HFF-Myc (cell line): Measurements from ENCODE around the gene CYP24A1.

Experiments
- DNase-seq: peaks from one replicate; pipeline ENCODE4 v3.0.0-alpha.2; 2011; ENCODE audit warnings: low read depth; ENCODE audit errors: extremely low read depth
- H3K4me3 ChIP-seq: replicated peaks from 2 replicates; pipeline ENCODE4 v1.5.1; 2011; ENCODE audit warnings: low read depth, mild to moderate bottlenecking, control low read depth, low read length
- TF ChIP-seq, protein P1 (sequence below): IDR thresholded peaks from 2 replicates; pipeline ENCODE4 v1.5.1; 2012; ENCODE audit warnings: mild to moderate bottlenecking, low read depth, low read length, control low read depth; ENCODE audit errors: missing control alignments

CYP24A1 gene

DNA sequence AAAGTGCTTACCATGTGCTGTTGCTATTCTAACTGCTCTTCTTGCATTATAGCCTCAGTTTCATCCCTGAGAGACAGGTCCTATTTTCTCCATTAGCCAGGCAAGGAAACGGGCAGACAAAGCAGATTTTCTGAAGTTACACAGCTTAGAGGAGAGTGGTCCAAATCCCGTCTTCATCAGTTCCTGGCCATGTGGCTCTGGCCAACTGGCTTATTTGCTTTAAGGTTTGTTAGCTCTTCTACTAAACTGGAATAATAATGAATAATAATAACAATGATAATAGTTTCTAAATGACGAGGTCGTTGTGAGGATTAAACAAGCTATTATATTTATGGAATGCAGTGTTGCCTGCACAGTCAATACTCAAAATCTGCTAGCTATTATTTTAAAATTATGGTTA, 67.6 kb downstream of the CYP24A1 start:
- DNase-seq = no peak
- TF ChIP-seq, protein P1, sequence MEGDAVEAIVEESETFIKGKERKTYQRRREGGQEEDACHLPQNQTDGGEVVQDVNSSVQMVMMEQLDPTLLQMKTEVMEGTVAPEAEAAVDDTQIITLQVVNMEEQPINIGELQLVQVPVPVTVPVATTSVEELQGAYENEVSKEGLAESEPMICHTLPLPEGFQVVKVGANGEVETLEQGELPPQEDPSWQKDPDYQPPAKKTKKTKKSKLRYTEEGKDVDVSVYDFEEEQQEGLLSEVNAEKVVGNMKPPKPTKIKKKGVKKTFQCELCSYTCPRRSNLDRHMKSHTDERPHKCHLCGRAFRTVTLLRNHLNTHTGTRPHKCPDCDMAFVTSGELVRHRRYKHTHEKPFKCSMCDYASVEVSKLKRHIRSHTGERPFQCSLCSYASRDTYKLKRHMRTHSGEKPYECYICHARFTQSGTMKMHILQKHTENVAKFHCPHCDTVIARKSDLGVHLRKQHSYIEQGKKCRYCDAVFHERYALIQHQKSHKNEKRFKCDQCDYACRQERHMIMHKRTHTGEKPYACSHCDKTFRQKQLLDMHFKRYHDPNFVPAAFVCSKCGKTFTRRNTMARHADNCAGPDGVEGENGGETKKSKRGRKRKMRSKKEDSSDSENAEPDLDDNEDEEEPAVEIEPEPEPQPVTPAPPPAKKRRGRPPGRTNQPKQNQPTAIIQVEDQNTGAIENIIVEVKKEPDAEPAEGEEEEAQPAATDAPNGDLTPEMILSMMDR = no peak
- H3K4me3 ChIP-seq = no peak overlapping the region

DNA sequence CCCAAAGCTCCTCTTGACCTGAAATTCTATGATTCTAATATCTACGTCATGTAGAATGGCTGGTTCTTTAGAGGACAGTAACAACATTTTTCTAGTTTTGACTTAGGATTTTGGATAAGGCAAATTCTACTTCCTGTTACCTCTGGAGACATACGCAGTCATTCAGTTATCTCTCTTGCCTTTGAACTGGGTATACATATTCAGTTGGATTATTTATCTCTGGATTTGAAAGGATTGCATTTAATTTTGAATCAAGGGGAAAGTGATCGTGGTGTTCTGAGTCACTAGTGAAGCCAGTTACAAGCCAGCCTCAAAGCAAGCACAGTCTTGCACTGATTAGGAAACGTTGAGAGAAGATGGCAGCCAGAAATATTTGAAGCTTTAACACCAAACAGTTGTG, 68.1 kb downstream of the CYP24A1 start:
- DNase-seq = no peak
- H3K4me3 ChIP-seq = no peak overlapping the region
- TF ChIP-seq, protein P1 = no peak

DNA sequence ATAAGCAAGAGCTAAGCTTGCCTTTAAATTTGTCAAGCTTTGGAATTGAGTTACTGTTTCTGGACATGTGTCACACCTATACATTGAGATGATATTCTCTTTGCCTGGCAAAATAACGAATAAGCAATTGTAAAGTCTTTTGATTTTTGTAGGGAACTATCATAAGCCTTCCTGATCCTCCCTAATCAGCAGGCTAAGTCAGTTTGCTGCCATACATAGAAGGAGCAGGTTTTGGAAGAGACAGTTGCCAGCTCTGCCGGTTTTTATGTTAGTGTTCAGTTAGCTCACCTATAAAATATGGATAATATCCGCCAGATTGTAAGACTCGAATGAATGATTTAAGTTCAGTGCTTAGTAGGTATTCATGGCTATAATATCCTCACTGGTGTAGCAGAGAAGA, 69.0 kb downstream of the CYP24A1 start:
- DNase-seq = no peak
- TF ChIP-seq, protein P1 = no peak
- H3K4me3 ChIP-seq = no peak overlapping the region

DNA sequence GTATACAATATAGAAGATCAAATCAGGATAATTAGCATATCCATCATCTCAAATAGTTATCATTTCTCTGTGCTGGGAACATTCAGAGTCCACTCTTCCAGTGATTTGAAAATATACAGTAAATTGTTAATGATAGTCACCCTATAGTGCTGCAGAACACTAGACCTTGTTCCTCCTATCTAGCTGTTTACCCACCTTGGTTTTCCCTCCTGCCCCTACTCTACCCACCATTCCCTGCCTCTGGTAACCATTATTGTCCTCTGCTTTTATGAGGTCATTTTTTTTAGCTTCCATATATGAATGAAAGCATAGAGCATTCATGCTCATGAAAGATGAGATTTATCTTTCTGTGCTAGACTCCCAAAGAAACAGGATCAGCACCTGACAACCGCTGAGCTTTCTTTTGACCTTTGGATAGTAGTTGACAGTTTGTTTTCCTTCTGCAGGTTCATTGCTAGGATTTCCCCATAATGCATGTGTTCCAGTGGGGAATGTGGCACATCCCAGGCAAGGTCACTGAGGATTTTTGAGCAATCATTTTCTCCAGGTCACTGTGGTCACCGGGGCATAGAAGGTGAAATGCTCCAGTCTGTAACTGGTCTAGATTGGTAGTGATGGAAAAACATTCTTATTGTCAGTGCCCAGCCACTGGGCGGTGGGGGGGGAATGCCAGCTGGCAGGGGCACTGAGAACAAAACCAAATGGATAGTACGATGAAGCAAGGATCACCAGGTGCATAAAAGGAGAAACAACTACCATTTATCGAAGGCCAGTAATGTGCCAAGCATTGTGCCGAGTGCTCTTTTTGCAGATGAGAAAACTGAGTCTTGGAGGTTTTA, 69.8 kb downstream of the CYP24A1 start:
- TF ChIP-seq, protein P1 = no peak
- DNase-seq = no peak
- H3K4me3 ChIP-seq = no peak overlapping the region
